K562 (cell line): ENCODE measurements around the gene RHAG. TPM values are rescaled to one million over a fixed set of nuclear protein-coding genes. Genes with fewer than 3 reads are reported as not detected.

ENCODE experiments used
- BDP1 ChIP-seq: IDR thresholded peaks from 3 replicates; pipeline ENCODE4 v1.6.1; 2011; ENCODE audit not compliant: insufficient read length, insufficient read depth
- CBFA2T2 ChIP-seq: fragments of 450-650 bp; conservative IDR thresholded peaks from 2 replicates; pipeline ENCODE4 v1.6.1; 2017; ENCODE audit warnings: mild to moderate bottlenecking
- GTF2A2 ChIP-seq: IDR thresholded peaks from 2 replicates; pipeline ENCODE4 v1.6.1; 2016; ENCODE audit warnings: mild to moderate bottlenecking, missing genetic modification characterization, missing compliant biosample characterization
- GTF2E2 ChIP-seq: fragments of 200-800 bp; sonication (Bioruptor generic); IDR thresholded peaks from 2 replicates; pipeline ENCODE4 v1.6.1; 2016; ENCODE audit warnings: missing genetic modification characterization, missing compliant biosample characterization
- MEF2D ChIP-seq: conservative IDR thresholded peaks from 2 replicates; pipeline ENCODE4 v1.6.1; 2016; ENCODE audit warnings: low read depth, missing genetic modification characterization, missing compliant biosample characterization
- SP1 ChIP-seq: sonication (generic); formaldehyde crosslinking; IDR thresholded peaks from 2 replicates; pipeline ENCODE4 v1.8.1; 2022; ENCODE audit warnings: mild to moderate bottlenecking, missing genetic modification reagents
- TAF15 ChIP-seq: fragments of 200-400 bp; formaldehyde crosslinking; IDR thresholded peaks from 2 replicates; pipeline ENCODE4 v1.6.1; 2017; ENCODE audit warnings: mild to moderate bottlenecking, low read depth, low read length, moderate library complexity
- TRIM28 ChIP-seq: fragments of 450-650 bp; IDR thresholded peaks from 2 replicates; pipeline ENCODE4 v1.6.1; 2017
- ZNF589 ChIP-seq: fragments of 200-800 bp; sonication (Bioruptor generic); IDR thresholded peaks from 2 replicates; pipeline ENCODE4 v1.6.1; 2016; ENCODE audit warnings: low read depth, missing genetic modification characterization, missing compliant biosample characterization
- ZNF699 ChIP-seq: fragments of 250-450 bp; sonication (Bioruptor Pico); IDR thresholded peaks from 2 replicates; pipeline ENCODE4 v1.8.0; 2021; ENCODE audit warnings: mild to moderate bottlenecking, moderate library complexity; ENCODE audit not compliant: insufficient replicate concordance
- polyA plus RNA-seq, 8 experiments: library from polyadenylated mRNA; depleted of rRNA in 4 of 8; stranded (reverse) in 5 of 8; unstranded in 3 of 8; fragments of >200 nt; fragmentation: Nextera tagmentation in 2 of 8; fragmentation: Illumina TruSeq in 1 of 8; extraction: Ambion mirVana in 2 of 8; extraction: Trizol in 1 of 8; gene quantifications; 2 replicates each; pipeline versions ENCODE4 v1.2.1 to v1.2.3, GENCODE V29; 2011 to 2014; ENCODE audit warnings: inconsistent platforms in 1 of 8, missing spikeins in 1 of 8
- total RNA-seq, 7 experiments: library from RNA; depleted of rRNA in 6 of 7; stranded (reverse); fragments of >200 nt in 6 of 7; fragmentation: Illumina TruSeq in 2 of 7; extraction: Trizol in 2 of 7; gene quantifications; 2 replicates each; pipeline versions ENCODE4 v1.2.1 to v1.2.3, GENCODE V29; 2011 to 2021; ENCODE audit warnings: low replicate concordance in 1 of 7
- TF ChIP-seq, protein P1 (sequence below): fragments of 200-800 bp; sonication (Bioruptor generic); IDR thresholded peaks from 2 replicates; pipeline ENCODE4 v1.6.1; 2016; ENCODE audit warnings: missing genetic modification characterization, missing compliant biosample characterization
- TF ChIP-seq, protein P2 (sequence below): fragments of 250-450 bp; sonication (Bioruptor Pico); IDR thresholded peaks from 2 replicates; pipeline ENCODE4 v1.8.0; 2022; ENCODE audit warnings: moderate library complexity, mild to moderate bottlenecking, inconsistent platforms
- TF ChIP-seq, protein P3 (sequence below): fragments of 450-650 bp; formaldehyde crosslinking; IDR thresholded peaks from 2 replicates; pipeline ENCODE4 v1.4.0; 2022; ENCODE audit warnings: mild to moderate bottlenecking, moderate library complexity
- TF ChIP-seq, protein P4 (sequence below), 2 experiments: fragments of 200-800 bp in 1 of 2; sonication (Bioruptor generic) in 1 of 2; sonication (generic) in 1 of 2; formaldehyde crosslinking in 1 of 2; IDR thresholded peaks in 1 of 2; conservative IDR thresholded peaks in 1 of 2; 2 replicates each; pipeline versions ENCODE4 v1.5.0 to v1.6.1; 2016 to 2020; ENCODE audit warnings: missing compliant biosample characterization in 1 of 2, missing genetic modification characterization in 1 of 2, missing genetic modification reagents in 1 of 2
- TF ChIP-seq, protein P5 (sequence below): sonication (generic); formaldehyde crosslinking; IDR thresholded peaks from 2 replicates; pipeline ENCODE4 v1.8.0; 2022; ENCODE audit warnings: missing genetic modification reagents, mild to moderate bottlenecking, moderate library complexity, borderline replicate concordance

The RHAG gene
- total and polyA plus RNA-seq, 9 of the 15 experiments (the other 6 are each of a cell fraction or from before 2014, with no cell fraction given) = 290 to 1,202 (median 505) TPM

DNA sequence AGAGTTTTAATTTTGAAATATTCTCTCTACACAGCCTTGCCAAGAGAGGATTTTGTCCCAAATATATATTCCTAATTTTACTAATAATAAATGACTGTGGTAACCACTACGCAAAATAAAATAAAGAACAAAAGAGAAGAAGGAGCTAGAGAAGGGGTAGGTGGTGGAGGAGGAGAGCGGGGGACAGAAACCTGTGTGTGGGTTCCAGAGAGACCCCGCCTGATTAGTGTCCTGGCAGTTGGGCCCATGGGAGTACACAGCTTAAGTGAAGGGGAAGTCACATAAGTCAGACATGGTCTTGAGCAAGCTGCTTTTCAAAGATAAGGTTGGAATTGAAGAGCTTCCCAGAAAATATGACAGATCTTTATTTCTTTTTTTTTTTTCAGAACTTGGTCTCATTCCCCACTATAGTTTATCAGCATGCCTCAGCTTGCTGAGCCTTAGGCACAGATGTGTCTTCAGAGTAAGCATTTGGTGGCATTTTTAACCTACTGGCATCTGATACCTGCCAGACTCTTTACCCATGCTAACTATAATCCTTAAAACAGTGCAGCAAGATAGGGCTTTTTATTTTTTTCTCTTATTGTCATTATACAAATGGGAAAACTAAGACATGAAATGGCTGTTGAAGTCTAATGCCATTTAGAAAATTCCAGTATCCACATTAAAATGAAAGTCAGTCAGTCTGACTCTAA is 9.6 kb upstream of the RHAG start (continued):
- TF ChIP-seq ZNF589 (CRISPR knock-in tag) (peak; percentile 96), TAF15 (no peak), GTF2A2 (tag) (no peak), TRIM28 (peak; percentile 67; the same call in 1 of the 2 replicates), MEF2D (tag) (peak; percentile 70), ZNF699 (no peak), BDP1 (no peak), SP1 (CRISPR knock-in tag) (peak; percentile 18; the same call in 1 of the 2 replicates), GTF2E2 (tag) (peak; percentile 90; the same call in 1 of the 2 replicates), CBFA2T2 (peak; percentile 99)
- TF ChIP-seq, protein P1, sequence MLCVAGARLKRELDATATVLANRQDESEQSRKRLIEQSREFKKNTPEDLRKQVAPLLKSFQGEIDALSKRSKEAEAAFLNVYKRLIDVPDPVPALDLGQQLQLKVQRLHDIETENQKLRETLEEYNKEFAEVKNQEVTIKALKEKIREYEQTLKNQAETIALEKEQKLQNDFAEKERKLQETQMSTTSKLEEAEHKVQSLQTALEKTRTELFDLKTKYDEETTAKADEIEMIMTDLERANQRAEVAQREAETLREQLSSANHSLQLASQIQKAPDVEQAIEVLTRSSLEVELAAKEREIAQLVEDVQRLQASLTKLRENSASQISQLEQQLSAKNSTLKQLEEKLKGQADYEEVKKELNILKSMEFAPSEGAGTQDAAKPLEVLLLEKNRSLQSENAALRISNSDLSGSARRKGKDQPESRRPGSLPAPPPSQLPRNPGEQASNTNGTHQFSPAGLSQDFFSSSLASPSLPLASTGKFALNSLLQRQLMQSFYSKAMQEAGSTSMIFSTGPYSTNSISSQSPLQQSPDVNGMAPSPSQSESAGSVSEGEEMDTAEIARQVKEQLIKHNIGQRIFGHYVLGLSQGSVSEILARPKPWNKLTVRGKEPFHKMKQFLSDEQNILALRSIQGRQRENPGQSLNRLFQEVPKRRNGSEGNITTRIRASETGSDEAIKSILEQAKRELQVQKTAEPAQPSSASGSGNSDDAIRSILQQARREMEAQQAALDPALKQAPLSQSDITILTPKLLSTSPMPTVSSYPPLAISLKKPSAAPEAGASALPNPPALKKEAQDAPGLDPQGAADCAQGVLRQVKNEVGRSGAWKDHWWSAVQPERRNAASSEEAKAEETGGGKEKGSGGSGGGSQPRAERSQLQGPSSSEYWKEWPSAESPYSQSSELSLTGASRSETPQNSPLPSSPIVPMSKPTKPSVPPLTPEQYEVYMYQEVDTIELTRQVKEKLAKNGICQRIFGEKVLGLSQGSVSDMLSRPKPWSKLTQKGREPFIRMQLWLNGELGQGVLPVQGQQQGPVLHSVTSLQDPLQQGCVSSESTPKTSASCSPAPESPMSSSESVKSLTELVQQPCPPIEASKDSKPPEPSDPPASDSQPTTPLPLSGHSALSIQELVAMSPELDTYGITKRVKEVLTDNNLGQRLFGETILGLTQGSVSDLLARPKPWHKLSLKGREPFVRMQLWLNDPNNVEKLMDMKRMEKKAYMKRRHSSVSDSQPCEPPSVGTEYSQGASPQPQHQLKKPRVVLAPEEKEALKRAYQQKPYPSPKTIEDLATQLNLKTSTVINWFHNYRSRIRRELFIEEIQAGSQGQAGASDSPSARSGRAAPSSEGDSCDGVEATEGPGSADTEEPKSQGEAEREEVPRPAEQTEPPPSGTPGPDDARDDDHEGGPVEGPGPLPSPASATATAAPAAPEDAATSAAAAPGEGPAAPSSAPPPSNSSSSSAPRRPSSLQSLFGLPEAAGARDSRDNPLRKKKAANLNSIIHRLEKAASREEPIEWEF = peak; percentile 94
- TF ChIP-seq, protein P2, sequence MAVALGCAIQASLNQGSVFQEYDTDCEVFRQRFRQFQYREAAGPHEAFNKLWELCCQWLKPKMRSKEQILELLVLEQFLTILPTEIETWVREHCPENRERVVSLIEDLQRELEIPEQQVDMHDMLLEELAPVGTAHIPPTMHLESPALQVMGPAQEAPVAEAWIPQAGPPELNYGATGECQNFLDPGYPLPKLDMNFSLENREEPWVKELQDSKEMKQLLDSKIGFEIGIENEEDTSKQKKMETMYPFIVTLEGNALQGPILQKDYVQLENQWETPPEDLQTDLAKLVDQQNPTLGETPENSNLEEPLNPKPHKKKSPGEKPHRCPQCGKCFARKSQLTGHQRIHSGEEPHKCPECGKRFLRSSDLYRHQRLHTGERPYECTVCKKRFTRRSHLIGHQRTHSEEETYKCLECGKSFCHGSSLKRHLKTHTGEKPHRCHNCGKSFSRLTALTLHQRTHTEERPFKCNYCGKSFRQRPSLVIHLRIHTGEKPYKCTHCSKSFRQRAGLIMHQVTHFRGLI (CRISPR knock-in tag) = peak; percentile 67; the same call in 1 of the 2 replicates
- TF ChIP-seq, protein P3, sequence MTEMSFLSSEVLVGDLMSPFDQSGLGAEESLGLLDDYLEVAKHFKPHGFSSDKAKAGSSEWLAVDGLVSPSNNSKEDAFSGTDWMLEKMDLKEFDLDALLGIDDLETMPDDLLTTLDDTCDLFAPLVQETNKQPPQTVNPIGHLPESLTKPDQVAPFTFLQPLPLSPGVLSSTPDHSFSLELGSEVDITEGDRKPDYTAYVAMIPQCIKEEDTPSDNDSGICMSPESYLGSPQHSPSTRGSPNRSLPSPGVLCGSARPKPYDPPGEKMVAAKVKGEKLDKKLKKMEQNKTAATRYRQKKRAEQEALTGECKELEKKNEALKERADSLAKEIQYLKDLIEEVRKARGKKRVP (CRISPR knock-in tag) = no peak
- TF ChIP-seq, protein P4, sequence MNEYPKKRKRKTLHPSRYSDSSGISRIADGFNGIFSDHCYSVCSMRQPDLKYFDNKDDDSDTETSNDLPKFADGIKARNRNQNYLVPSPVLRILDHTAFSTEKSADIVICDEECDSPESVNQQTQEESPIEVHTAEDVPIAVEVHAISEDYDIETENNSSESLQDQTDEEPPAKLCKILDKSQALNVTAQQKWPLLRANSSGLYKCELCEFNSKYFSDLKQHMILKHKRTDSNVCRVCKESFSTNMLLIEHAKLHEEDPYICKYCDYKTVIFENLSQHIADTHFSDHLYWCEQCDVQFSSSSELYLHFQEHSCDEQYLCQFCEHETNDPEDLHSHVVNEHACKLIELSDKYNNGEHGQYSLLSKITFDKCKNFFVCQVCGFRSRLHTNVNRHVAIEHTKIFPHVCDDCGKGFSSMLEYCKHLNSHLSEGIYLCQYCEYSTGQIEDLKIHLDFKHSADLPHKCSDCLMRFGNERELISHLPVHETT (CRISPR knock-in tag; conservative IDR thresholded peaks at IDR 0.05 in 1 of 2, IDR thresholded peaks at IDR 0.05 in 1 of 2) = peak in 1 of 2 experiments; percentile 92; a peak in 2 of 4 replicates
- TF ChIP-seq, protein P5, sequence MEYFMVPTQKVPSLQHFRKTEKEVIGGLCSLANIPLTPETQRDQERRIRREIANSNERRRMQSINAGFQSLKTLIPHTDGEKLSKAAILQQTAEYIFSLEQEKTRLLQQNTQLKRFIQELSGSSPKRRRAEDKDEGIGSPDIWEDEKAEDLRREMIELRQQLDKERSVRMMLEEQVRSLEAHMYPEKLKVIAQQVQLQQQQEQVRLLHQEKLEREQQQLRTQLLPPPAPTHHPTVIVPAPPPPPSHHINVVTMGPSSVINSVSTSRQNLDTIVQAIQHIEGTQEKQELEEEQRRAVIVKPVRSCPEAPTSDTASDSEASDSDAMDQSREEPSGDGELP (CRISPR knock-in tag) = 0 out of 2 replicates have a peak, but pooled peaks have one; percentile 55
